ENCODE results near the gene FAM228B.

The FAM228B gene

DNA sequence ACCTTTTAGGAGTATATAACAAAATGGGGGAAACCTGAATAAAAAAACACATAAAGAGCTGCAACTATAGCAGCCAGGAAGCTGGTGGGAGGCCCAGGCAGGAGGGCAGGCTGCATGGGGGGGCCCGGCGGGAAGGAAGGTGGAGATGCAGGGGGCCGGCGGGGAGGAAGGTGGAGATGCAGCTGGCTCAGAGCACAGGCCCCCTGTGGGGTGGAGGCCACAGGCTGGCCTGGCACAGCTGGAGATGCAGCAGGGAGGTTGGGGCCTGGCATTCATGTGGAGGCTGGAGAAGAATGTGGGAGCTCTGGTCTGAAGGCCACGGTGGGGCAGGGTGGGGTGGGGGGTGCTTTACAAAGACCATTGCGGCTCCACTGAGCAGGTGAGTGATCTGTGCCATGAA, 83.0 kb downstream of the FAM228B start:
- no peak for DNase-seq

DNA sequence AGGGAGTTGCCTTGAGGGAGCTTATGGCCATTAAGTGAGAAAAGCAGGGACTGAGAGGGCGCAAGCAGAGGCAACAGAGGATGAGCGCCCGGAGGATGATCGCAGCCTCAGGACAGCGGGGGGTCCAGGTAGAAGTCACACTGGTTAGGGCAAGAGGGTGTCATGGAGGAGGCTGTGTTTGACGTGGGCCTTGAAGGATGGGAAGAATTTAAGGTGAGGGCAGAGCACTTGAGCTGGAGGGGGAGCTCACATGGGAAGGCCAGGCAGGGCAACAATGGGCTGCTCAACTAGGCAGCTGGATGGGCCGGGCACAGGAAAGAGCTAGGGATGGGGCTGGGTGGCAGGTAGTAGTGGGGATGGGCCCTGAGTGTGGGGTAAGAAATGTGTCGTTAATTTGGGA, 83.4 kb downstream of the FAM228B start:
- DNase-seq = no peak

DNA sequence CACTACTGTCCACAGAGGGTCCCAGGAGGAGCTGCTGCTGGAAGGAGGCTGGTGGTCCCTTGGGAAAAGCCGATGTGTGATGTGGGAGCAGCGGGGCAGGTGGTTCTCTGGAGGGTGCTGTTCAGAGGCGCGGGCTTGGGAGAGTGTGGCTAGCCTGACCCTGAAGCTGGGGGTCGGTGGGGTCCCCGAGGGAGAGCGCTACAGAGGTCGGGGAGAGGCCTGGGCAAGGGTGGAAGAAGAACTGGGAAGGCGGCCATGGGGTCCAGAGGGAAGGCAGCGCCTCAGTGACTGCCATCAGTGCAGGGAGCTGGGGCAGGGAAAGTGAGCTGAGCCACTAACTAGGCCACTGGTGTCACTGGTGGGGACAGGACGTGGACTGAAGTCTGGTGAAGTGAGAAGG, 84.1 kb downstream of the FAM228B start:
- no peak for DNase-seq

DNA sequence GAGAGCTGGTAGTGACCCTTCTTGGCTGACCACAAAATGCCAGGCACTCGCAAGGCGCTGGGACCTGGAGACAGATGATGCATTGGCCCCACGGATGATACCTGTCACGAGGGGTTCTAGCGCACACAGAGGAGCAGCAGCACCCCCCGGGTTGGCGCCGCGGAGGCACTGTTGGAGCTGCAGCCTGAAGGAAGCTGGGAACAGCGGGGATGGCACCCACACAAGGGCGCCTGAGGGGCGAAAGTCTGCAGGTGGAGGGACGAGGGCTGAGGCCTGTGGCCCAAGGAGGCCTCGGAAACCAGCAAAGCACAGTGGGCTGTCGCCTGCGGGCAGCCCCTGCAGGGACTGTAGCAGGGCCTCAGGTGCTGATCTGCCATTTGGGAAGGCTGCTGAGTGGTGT, 85.2 kb downstream of the FAM228B start:
- DNase-seq = no peak

DNA sequence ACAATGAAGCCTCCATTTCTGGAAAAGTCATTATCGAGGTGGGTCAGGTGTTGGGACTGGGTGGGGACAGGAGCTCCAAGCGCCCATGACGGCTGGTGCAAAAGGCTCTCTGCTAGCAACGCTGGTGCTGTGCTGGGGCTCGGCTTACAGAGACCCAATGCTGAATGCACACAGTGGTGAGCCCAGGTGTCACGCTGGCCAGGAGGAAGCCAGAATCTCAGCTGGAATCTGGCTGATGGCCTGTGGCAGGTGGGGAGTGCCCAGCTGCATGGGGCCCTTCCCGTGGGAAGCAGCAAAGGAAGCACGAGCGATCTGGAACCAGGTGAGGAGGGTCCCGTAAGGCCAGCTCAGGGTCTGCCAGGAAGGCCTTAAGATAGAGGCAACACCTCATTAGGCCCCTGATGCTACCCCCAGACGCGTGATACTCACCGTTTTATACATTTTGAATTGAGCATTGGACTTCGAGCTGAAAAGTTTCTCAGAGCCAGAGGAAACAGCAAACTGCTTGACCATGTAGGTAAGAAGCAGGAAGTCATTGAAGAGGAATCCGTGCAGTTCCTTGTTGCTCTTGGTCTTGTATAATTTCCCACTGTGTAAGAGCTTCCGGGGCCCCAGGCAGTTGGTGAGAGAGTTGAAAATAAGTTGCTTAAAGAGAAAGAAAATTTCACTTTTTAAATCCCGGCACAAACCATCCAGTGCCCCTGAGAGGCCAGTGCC, 86.3 kb downstream of the FAM228B start:
- no peak for DNase-seq

DNA sequence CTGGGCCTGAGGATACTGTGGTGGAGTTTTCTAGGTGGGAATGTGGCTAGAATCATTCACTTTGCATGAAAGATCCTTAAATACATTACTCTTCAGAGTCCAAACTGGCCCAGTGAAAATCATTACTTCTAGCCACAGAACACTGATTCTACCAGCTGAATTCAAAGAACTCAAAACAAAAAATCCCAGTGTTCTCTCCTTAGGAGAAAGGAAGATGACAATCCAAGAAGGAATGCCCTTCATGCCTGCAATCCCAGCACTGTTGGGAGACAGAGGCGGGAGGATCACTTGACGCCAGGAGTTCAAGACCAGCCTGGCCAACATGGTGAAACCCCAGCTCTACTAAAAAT, 86.8 kb downstream of the FAM228B start:
- DNase-seq = no peak

DNA sequence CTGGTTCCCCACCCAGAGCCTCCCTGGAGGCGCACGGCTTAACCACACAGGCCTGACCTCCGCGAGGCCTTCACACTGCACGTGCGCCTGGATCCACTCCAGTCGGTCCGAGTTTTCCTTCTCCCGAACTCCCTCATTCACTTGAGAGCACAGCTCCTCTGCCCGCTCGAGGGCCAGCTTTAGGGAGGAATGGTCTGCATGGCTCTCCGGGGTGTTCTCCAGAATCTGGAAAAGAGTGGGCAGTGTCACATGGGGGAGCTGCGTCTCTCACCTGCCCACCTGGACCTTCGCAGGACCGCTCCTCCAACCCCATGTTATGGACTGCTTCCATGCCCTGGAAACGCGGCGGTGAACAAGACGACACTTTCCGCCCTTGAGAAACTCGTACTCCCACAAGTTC, 87.5 kb downstream of the FAM228B start:
- DNase-seq = no peak

DNA sequence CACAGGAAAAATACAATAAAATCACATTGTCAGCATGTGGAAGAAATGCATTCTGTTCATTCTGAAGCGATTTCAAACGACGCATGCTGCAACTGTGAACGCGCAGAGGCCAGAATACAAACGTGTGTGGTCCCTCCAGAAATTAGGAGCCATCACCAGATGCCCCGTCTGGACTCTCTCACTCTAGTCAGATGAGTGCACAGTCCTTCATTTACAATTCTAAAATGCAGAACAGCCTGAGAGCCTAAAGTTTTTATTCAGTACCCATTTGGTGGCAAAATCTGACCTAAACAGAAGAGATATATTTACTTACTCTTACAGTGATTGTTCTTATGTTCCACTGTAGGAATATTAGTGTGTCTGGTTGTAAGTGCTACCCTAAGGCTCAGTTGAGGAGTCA, 88.1 kb downstream of the FAM228B start:
- DNase-seq = no peak

DNA sequence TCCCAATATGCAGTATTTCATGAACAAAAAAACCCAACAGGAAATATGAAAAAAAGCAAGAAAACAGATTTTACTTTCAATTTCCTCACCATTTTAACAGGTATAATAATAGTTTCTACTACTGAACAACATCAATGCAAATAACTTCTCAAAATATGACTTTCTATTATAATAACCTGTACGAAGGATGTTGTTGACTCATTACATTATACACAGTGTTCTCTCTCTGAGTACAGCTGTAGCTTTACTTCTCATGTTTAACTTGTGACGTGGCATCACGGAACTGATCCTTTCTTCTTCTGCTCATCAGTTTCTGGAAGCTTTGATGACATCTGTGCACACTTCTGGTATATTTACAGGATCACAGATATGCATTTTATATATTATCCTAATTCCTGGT, 91.6 kb downstream of the FAM228B start:
- DNase-seq = no peak

Data from NCI-H1694 (cell line).